ENCODE results near the gene SEC22A.

- TF ChIP-seq POLR2A (IDR thresholded peaks at IDR 0.05) (no peak), CTCF (IDR thresholded peaks at IDR 0.05) (no peak), EP300 (IDR thresholded peaks at IDR 0.05) (no peak)
Observed at GRCh38 chr3:123281929-123282328, 80.2 kb downstream of the SEC22A start.
